Endodermal cell (in vitro differentiated cells): ENCODE results near the gene PLEKHA6. TPM values are rescaled to one million over a fixed set of nuclear protein-coding genes. Genes with fewer than 3 reads are reported as not detected.

Source experiments
- DNase-seq: peaks from one replicate; pipeline ENCODE4 v3.0.0-alpha.2; 2017
- H3K27ac ChIP-seq: 2 replicates; pipeline ENCODE4 v1.5.1; 2013; ENCODE audit warnings: mild to moderate bottlenecking, low read depth, low read length, moderate library complexity
- H3K27me3 ChIP-seq: 2 replicates; pipeline ENCODE4 v1.6.1; 2013; ENCODE audit warnings: mild to moderate bottlenecking, low read length, moderate library complexity; ENCODE audit not compliant: insufficient read depth, control insufficient read depth, poor library complexity, severe bottlenecking
- H3K36me3 ChIP-seq: 2 replicates; pipeline ENCODE4 v1.7.0; 2013; ENCODE audit warnings: mild to moderate bottlenecking, low read length, moderate library complexity; ENCODE audit not compliant: control insufficient read depth, insufficient read depth
- H3K4me1 ChIP-seq: one replicate; pipeline ENCODE4 v1.7.0; 2013; ENCODE audit warnings: low read length; ENCODE audit not compliant: control insufficient read depth, insufficient read depth
- H3K4me3 ChIP-seq: 2 replicates; pipeline ENCODE4 v1.5.1; 2013; ENCODE audit warnings: mild to moderate bottlenecking, low read length, moderate library complexity
- H3K9ac ChIP-seq: 2 replicates; pipeline ENCODE4 v1.6.1; 2013; ENCODE audit warnings: mild to moderate bottlenecking, low read length, moderate library complexity; ENCODE audit not compliant: poor library complexity, severe bottlenecking; ENCODE audit errors: extremely low read depth
- H3K9me3 ChIP-seq: 2 replicates; pipeline ENCODE4 v1.6.1; 2013; ENCODE audit warnings: mild to moderate bottlenecking, low read length, moderate library complexity; ENCODE audit not compliant: control insufficient read depth
- H3K27ac Mint-ChIP-seq: 2 replicates; pipeline ENCODE4 v1.8.0; 2020; ENCODE audit warnings: mixed read lengths
- H3K27me3 Mint-ChIP-seq: 2 replicates; pipeline ENCODE4 v1.8.0; 2021; ENCODE audit warnings: mild to moderate bottlenecking, mixed read lengths; ENCODE audit not compliant: insufficient read depth
- H3K36me3 Mint-ChIP-seq: 2 replicates; pipeline ENCODE4 v1.8.0; 2020; ENCODE audit warnings: low read depth, mixed read lengths
- H3K4me1 Mint-ChIP-seq: 2 replicates; pipeline ENCODE4 v1.8.0; 2020; ENCODE audit warnings: mixed read lengths
- H3K4me3 Mint-ChIP-seq: 2 replicates; pipeline ENCODE4 v1.8.0; 2020; ENCODE audit warnings: mild to moderate bottlenecking, moderate library complexity, mixed read lengths
- H3K9me3 Mint-ChIP-seq: 2 replicates; pipeline ENCODE4 v1.8.0; 2020; ENCODE audit warnings: mild to moderate bottlenecking, mixed read lengths
- CTCF ChIP-seq: fragments of 200-600 bp; sonication (generic); conservative IDR thresholded peaks from 2 replicates; pipeline ENCODE4 v1.5.0; 2021; ENCODE audit warnings: antibody characterized with exemption, mild to moderate bottlenecking
- WGBS, 2 experiments: methylation state at CpG; one replicate each; pipeline versions ENCODE4 v1.1.5 to v1.1.7; 2013; ENCODE audit warnings: missing lambda C conversion rate in 2 of 2, mixed read lengths in 1 of 2; ENCODE audit not compliant: insufficient coverage in 1 of 2, insufficient read length in 1 of 2; 5-methylcytosine and 5-hydroxymethylcytosine counted together
- total RNA-seq, 2 donors: library from RNA; stranded (reverse); fragmentation: NEBNext Ultra II Directional in 1 of 2; extraction: Animal tissue kit (Norgen Biotek cat#: 25700) in 1 of 2; gene quantifications; 2 replicates in 1 of 2; 3 replicates in 1 of 2; pipeline ENCODE4 v1.2.1, GENCODE V29; 2021

PLEKHA6 gene
- total RNA-seq, 2 donors from 2014 or later, result 37.0 to 43.3 TPM

- TF ChIP-seq CTCF, result no peak
- Mint-ChIP-seq H3K4me3 (no peak overlapping the region), H3K27me3 (no peaks in the 10 kb centered on the region), H3K4me1 (peaks cover 28% of the 10 kb centered on the region), H3K9me3 (no peaks in the 10 kb centered on the region), H3K27ac (no peak overlapping the region), H3K36me3 (peaks cover 53% of the 10 kb centered on the region)
- Histone ChIP-seq H3K4me1 (peaks cover 9% of the 10 kb centered on the region), H3K27me3 (no peaks in the 10 kb centered on the region), H3K4me3 (no peak overlapping the region), H3K36me3 (peaks cover 20% of the 10 kb centered on the region), H3K9ac (no peak overlapping the region), H3K9me3 (no peaks in the 10 kb centered on the region), H3K27ac (no peak overlapping the region)
- no peak for DNase-seq
- 88 to 98% methylated on average over 7 to 9 of the region's 9 CpGs for WGBS, 2 experiments
Observed at GRCh38 chr1:204267191-204267601, 92.5 kb downstream of the PLEKHA6 start.

GRCh38 chr1:204266504-204267034, 93.2 kb downstream of the PLEKHA6 start:
- no peak for DNase-seq
- Mint-ChIP-seq H3K9me3 (no peaks in the 10 kb centered on the region), H3K36me3 (peaks cover 59% of the 10 kb centered on the region), H3K27me3 (no peaks in the 10 kb centered on the region), H3K4me3 (peak overlapping the region; percentile 28), H3K27ac (no peak overlapping the region), H3K4me1 (peaks cover 28% of the 10 kb centered on the region)
- Histone ChIP-seq H3K4me1 (peaks cover 9% of the 10 kb centered on the region), H3K27me3 (no peaks in the 10 kb centered on the region), H3K36me3 (peaks cover 19% of the 10 kb centered on the region), H3K9me3 (no peaks in the 10 kb centered on the region), H3K9ac (no peak overlapping the region), H3K27ac (no peak overlapping the region), H3K4me3 (no peak overlapping the region)
- 74 to 88% methylated on average over 4 to 5 of the region's 5 CpGs for WGBS, 2 experiments
- TF ChIP-seq CTCF, result no peak

- Histone ChIP-seq H3K9ac (no peak overlapping the region), H3K27me3 (no peaks in the 10 kb centered on the region), H3K9me3 (no peaks in the 10 kb centered on the region), H3K36me3 (peaks cover 16% of the 10 kb centered on the region), H3K4me1 (peaks cover 9% of the 10 kb centered on the region), H3K27ac (no peak overlapping the region), H3K4me3 (no peak overlapping the region)
- no peaks in the 10 kb centered on the region for H3K9me3 Mint-ChIP-seq
- 90 to 95% methylated on average over 2 of the region's 2 CpGs for WGBS, 2 experiments
- peaks cover 28% of the 10 kb centered on the region for H3K4me1 Mint-ChIP-seq
- no peak for TF ChIP-seq CTCF
- no peak overlapping the region for H3K4me3 Mint-ChIP-seq
- peaks cover 67% of the 10 kb centered on the region for H3K36me3 Mint-ChIP-seq
- H3K27ac Mint-ChIP-seq, result no peak overlapping the region
- no peak for DNase-seq
- H3K27me3 Mint-ChIP-seq, result no peaks in the 10 kb centered on the region
Observed at GRCh38 chr1:204265665-204266064, 94.1 kb downstream of the PLEKHA6 start.
